ENCODE results near the gene PLXNA2.

DNA sequence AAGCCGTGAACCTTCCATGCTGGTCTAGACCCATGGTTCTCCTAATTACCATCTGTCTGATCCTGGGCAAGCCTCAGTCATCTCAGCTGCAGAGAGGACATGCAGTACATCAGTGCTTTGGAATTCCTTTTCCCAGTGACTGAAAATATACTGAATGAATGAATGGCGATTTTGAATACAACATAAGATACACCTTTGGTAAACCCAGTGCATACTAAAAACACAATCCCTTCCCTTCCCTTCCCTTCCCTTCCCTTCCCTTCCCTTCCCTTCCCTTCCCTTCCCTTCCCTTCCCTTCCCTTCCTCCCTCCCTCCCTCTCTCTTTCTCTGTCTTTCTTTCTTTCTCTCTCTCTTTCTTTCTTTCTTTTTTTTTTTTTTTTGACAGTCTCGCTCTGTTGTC lies 21.3 kb upstream of the PLXNA2 start:
- TF ChIP-seq, protein P1, sequence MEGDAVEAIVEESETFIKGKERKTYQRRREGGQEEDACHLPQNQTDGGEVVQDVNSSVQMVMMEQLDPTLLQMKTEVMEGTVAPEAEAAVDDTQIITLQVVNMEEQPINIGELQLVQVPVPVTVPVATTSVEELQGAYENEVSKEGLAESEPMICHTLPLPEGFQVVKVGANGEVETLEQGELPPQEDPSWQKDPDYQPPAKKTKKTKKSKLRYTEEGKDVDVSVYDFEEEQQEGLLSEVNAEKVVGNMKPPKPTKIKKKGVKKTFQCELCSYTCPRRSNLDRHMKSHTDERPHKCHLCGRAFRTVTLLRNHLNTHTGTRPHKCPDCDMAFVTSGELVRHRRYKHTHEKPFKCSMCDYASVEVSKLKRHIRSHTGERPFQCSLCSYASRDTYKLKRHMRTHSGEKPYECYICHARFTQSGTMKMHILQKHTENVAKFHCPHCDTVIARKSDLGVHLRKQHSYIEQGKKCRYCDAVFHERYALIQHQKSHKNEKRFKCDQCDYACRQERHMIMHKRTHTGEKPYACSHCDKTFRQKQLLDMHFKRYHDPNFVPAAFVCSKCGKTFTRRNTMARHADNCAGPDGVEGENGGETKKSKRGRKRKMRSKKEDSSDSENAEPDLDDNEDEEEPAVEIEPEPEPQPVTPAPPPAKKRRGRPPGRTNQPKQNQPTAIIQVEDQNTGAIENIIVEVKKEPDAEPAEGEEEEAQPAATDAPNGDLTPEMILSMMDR (IDR thresholded peaks at IDR 0.05), result no peak
- TF ChIP-seq POLR2A (IDR thresholded peaks at IDR 0.05), result no peak
- TF ChIP-seq EP300 (IDR thresholded peaks at IDR 0.05), result no peak
